NCI-H1105 treated with DMSO at 0.1 percent for 48 hours (cell line): ENCODE data around the gene CALCOCO1.
"Not testable (repeated sequence)": the region's sequence is repeated elsewhere in the genome, so short reads cannot be mapped to it uniquely, and the experiment has no call there.

ENCODE experiments used
- DNase-seq: peaks from one replicate; lab custom pipeline; 2025; lab: John Stamatoyannopoulos, UW

CALCOCO1 gene

GRCh38 chr12:53727310-53728041 is at the start of gene CALCOCO1:
Gene CALCOCO1, minus strand, starts transcription at chr12:53727452. Its CDS starts 2,210 bp downstream, at chr12:53725242.
- DNase-seq = peak; percentile 94

- no peak for DNase-seq
These were observed 49.6 kb upstream of the CALCOCO1 start for GRCh38 chr12:53776872-53777271.

GRCh38 chr12:53775478-53776145 is 48.4 kb upstream of the CALCOCO1 start:
- DNase-seq = no peak

GRCh38 chr12:53770281-53770680 is 43.0 kb upstream of the CALCOCO1 start:
- DNase-seq = no peak

- no peak for DNase-seq
These were observed 41.7 kb upstream of the CALCOCO1 start for GRCh38 chr12:53768976-53769375.

- DNase-seq = no peak
These were observed 39.6 kb upstream of the CALCOCO1 start for GRCh38 chr12:53766881-53767280.

GRCh38 chr12:53765891-53766290 is 38.6 kb upstream of the CALCOCO1 start:
- no peak for DNase-seq

- no peak for DNase-seq
These were observed 37.4 kb upstream of the CALCOCO1 start for GRCh38 chr12:53764615-53765014.

GRCh38 chr12:53762793-53763192 is 35.5 kb upstream of the CALCOCO1 start:
- not testable (repeated sequence) for DNase-seq

GRCh38 chr12:53761306-53761705 is 34.1 kb upstream of the CALCOCO1 start:
- no peak for DNase-seq

- DNase-seq = no peak
These were observed 32.0 kb upstream of the CALCOCO1 start for GRCh38 chr12:53759261-53759660.

GRCh38 chr12:53758730-53759103 is 31.5 kb upstream of the CALCOCO1 start:
- no peak for DNase-seq

- DNase-seq = no peak
These were observed 31.0 kb upstream of the CALCOCO1 start for GRCh38 chr12:53758081-53758729.

GRCh38 chr12:53757101-53757770 is 30.0 kb upstream of the CALCOCO1 start:
- peak; percentile 35 for DNase-seq

- DNase-seq = no peak
These were observed 29.2 kb upstream of the CALCOCO1 start for GRCh38 chr12:53756300-53757100.

GRCh38 chr12:53755893-53756292 is 28.6 kb upstream of the CALCOCO1 start:
- no peak for DNase-seq

- no peak for DNase-seq
These were observed 28.2 kb upstream of the CALCOCO1 start for GRCh38 chr12:53755451-53755891.

GRCh38 chr12:53754633-53755264 is 27.5 kb upstream of the CALCOCO1 start:
- peak; percentile 8 for DNase-seq

- DNase-seq = no peak
These were observed 26.9 kb upstream of the CALCOCO1 start for GRCh38 chr12:53754188-53754585.

- no peak for DNase-seq
These were observed 25.4 kb upstream of the CALCOCO1 start for GRCh38 chr12:53752621-53753020.

GRCh38 chr12:53752192-53752601 is 24.9 kb upstream of the CALCOCO1 start:
- no peak for DNase-seq
